H9 (cell line): Measurements from ENCODE around the gene TBC1D22A. TPM values are rescaled to one million over a fixed set of nuclear protein-coding genes. Genes with fewer than 3 reads are reported as not detected.

Experiments
- DNase-seq: peaks from one replicate; pipeline ENCODE4 v3.0.0-alpha.2; 2017
- H2AFZ ChIP-seq: one replicate; pipeline ENCODE4 v1.6.1; 2013; ENCODE audit warnings: mild to moderate bottlenecking, low read length, control low read depth, moderate library complexity
- H2AK5ac ChIP-seq: 2 replicates; pipeline ENCODE4 v1.6.1; 2013; ENCODE audit warnings: low read length, control low read depth, mixed read lengths; ENCODE audit not compliant: insufficient read length
- H2BK120ac ChIP-seq: one replicate; pipeline ENCODE4 v1.6.1; 2013; ENCODE audit warnings: low read depth, mild to moderate bottlenecking, low read length, control low read depth, inconsistent platforms; ENCODE audit not compliant: poor library complexity, severe bottlenecking
- H2BK12ac ChIP-seq: 2 replicates; pipeline ENCODE4 v1.6.1; 2013; ENCODE audit warnings: low read length, control low read depth, mixed read lengths, low read depth; ENCODE audit not compliant: insufficient read length
- H2BK15ac ChIP-seq: 2 replicates; pipeline ENCODE4 v1.6.1; 2013; ENCODE audit warnings: low read depth, low read length, control low read depth
- H2BK20ac ChIP-seq: one replicate; pipeline ENCODE4 v1.6.1; 2013; ENCODE audit warnings: low read depth, mild to moderate bottlenecking, low read length, control low read depth, inconsistent platforms; ENCODE audit not compliant: poor library complexity, severe bottlenecking
- H2BK5ac ChIP-seq: 2 replicates; pipeline ENCODE4 v1.6.1; 2013; ENCODE audit warnings: low read length, control low read depth, mixed read lengths; ENCODE audit not compliant: insufficient read length
- H3K14ac ChIP-seq: 2 replicates; pipeline ENCODE4 v1.6.1; 2013; ENCODE audit warnings: low read length, control low read depth; ENCODE audit not compliant: insufficient read depth
- H3K18ac ChIP-seq: 2 replicates; pipeline ENCODE4 v1.6.1; 2013; ENCODE audit warnings: low read depth, mild to moderate bottlenecking, mixed read lengths, low read length, control low read depth; ENCODE audit not compliant: insufficient read length
- H3K23ac ChIP-seq: 2 replicates; pipeline ENCODE4 v1.6.1; 2013; ENCODE audit warnings: low read length, control low read depth, mixed read lengths, low read depth; ENCODE audit not compliant: insufficient read length
- H3K23me2 ChIP-seq: 2 replicates; pipeline ENCODE4 v1.6.1; 2013; ENCODE audit warnings: low read depth, mild to moderate bottlenecking, mixed read lengths, low read length, control low read depth; ENCODE audit not compliant: insufficient read length, poor library complexity, severe bottlenecking
- H3K27ac ChIP-seq: 2 replicates; pipeline ENCODE4 v1.5.1; 2013; ENCODE audit warnings: low read length, control low read depth, mixed read lengths, low read depth; ENCODE audit not compliant: insufficient read length
- H3K27me3 ChIP-seq: 2 replicates; pipeline ENCODE4 v1.6.1; 2013; ENCODE audit warnings: low read length, control low read depth, inconsistent platforms; ENCODE audit not compliant: insufficient read depth
- H3K4ac ChIP-seq: 2 replicates; pipeline ENCODE4 v1.6.1; 2013; ENCODE audit warnings: low read depth, mild to moderate bottlenecking, control low read depth, inconsistent platforms, low read length, moderate library complexity
- H3K4me1 ChIP-seq: 2 replicates; pipeline ENCODE4 v1.6.1; 2013; ENCODE audit warnings: low read length, control low read depth, inconsistent platforms; ENCODE audit not compliant: insufficient read depth
- H3K4me2 ChIP-seq: 2 replicates; pipeline ENCODE4 v1.6.1; 2013; ENCODE audit warnings: low read length, control low read depth, mixed read lengths; ENCODE audit not compliant: insufficient read length, insufficient read depth
- H3K56ac ChIP-seq: 2 replicates; pipeline ENCODE4 v1.6.1; 2013; ENCODE audit warnings: low read depth, mild to moderate bottlenecking, mixed read lengths, low read length, control low read depth; ENCODE audit not compliant: insufficient read length
- H3K79me1 ChIP-seq: 2 replicates; pipeline ENCODE4 v1.6.1; 2013; ENCODE audit warnings: low read depth, mild to moderate bottlenecking, moderate library complexity, low read length, control low read depth, inconsistent platforms; ENCODE audit not compliant: insufficient read depth, poor library complexity, severe bottlenecking
- H3K79me2 ChIP-seq: 2 replicates; pipeline ENCODE4 v1.6.1; 2013; ENCODE audit warnings: low read length, control low read depth, inconsistent platforms; ENCODE audit not compliant: insufficient read depth
- H3K9ac ChIP-seq: 2 replicates; pipeline ENCODE4 v1.6.1; 2013; ENCODE audit warnings: low read length, control low read depth, mixed read lengths; ENCODE audit not compliant: insufficient read length; ENCODE audit errors: extremely low read depth
- H3K9me3 ChIP-seq: one replicate; pipeline ENCODE4 v1.6.1; 2013; ENCODE audit warnings: low read depth, low read length, inconsistent platforms; ENCODE audit not compliant: control insufficient read depth
- H3T11ph ChIP-seq: one replicate; pipeline ENCODE4 v1.6.1; 2013; ENCODE audit warnings: mild to moderate bottlenecking, low read length, control low read depth, inconsistent platforms
- H4K20me1 ChIP-seq: one replicate; pipeline ENCODE4 v1.6.1; 2013; ENCODE audit not compliant: control insufficient read depth, insufficient read length, insufficient read depth
- H4K5ac ChIP-seq: 2 replicates; pipeline ENCODE4 v1.6.1; 2013; ENCODE audit warnings: low read depth, mild to moderate bottlenecking, mixed read lengths, low read length, control low read depth; ENCODE audit not compliant: insufficient read length
- H4K8ac ChIP-seq: replicated peaks from 2 replicates; pipeline ENCODE4 v1.6.1; 2013; ENCODE audit warnings: low read length, control low read depth, mixed read lengths, low read depth; ENCODE audit not compliant: insufficient read length
- H4K91ac ChIP-seq: 2 replicates; pipeline ENCODE4 v1.6.1; 2013; ENCODE audit warnings: low read depth, mild to moderate bottlenecking, moderate library complexity, mixed read lengths, low read length, control low read depth; ENCODE audit not compliant: insufficient read length
- H3K27ac Mint-ChIP-seq, 3 experiments: 2 replicates in 2 of 3; 3 replicates in 1 of 3; pipeline ENCODE4 v1.8.0; 2020 to 2021; ENCODE audit warnings: mixed read lengths in 3 of 3, mild to moderate bottlenecking in 1 of 3, moderate library complexity in 1 of 3
- H3K27me3 Mint-ChIP-seq: 2 replicates; pipeline ENCODE4 v1.8.0; 2021; ENCODE audit warnings: low read depth, mild to moderate bottlenecking, moderate library complexity, mixed read lengths
- H3K36me3 Mint-ChIP-seq, 3 experiments: 2 replicates in 2 of 3; 3 replicates in 1 of 3; pipeline ENCODE4 v1.8.0; 2020 to 2021; ENCODE audit warnings: low read depth in 3 of 3, mixed read lengths in 3 of 3; ENCODE audit not compliant: insufficient read depth in 1 of 3
- H3K4me1 Mint-ChIP-seq, 2 experiments: 2 replicates each; pipeline ENCODE4 v1.8.0; 2020; ENCODE audit warnings: mixed read lengths in 2 of 2
- H3K4me3 Mint-ChIP-seq, 2 experiments: 2 replicates in 1 of 2; 3 replicates in 1 of 2; pipeline ENCODE4 v1.8.0; 2020 to 2021; ENCODE audit warnings: mild to moderate bottlenecking in 2 of 2, mixed read lengths in 2 of 2, moderate library complexity in 1 of 2
- H3K9me3 Mint-ChIP-seq, 2 experiments: 2 replicates in 1 of 2; 3 replicates in 1 of 2; pipeline ENCODE4 v1.8.0; 2020; ENCODE audit warnings: mild to moderate bottlenecking in 2 of 2, mixed read lengths in 2 of 2, moderate library complexity in 1 of 2
- CTCF ChIP-seq: fragments of 200-600 bp; sonication (generic); conservative IDR thresholded peaks from 3 replicates; pipeline ENCODE4 v1.8.0; 2021; ENCODE audit warnings: antibody characterized with exemption, mild to moderate bottlenecking
- WGBS: extraction: QIAGEN DNeasy Blood & Tissue Kit; methylation state at CpG from one replicate; pipeline ENCODE4 v1.1.7; 2013; ENCODE audit warnings: missing lambda C conversion rate, low lambda C conversion rate, mixed read lengths; ENCODE audit not compliant: insufficient read length; ENCODE audit errors: extremely low coverage; 5-methylcytosine and 5-hydroxymethylcytosine counted together
- total RNA-seq: library from RNA; stranded (reverse); gene quantifications from 2 replicates; pipeline ENCODE4 v1.2.1, GENCODE V29; 2021

Gene TBC1D22A
- total RNA-seq, 1 experiment from 2014 or later: 20.8 TPM

GRCh38 chr22:47054231-47055072, 292.0 kb downstream of the TBC1D22A start:
- no peak overlapping the region for H3K4ac ChIP-seq
- no CpG with 5 or more reads among the region's 28 CpGs for WGBS
- no peak overlapping the region for H3T11ph ChIP-seq
- no peak for TF ChIP-seq CTCF
- H3K79me2 ChIP-seq: no peaks in the 10 kb centered on the region
- no peaks in the 10 kb centered on the region; the same call in 1 of the 2 replicates for H3K27me3 Mint-ChIP-seq
- H3K9me3 ChIP-seq: no peaks in the 10 kb centered on the region
- H2BK5ac ChIP-seq: no peak overlapping the region
- no peaks in the 10 kb centered on the region for H3K79me1 ChIP-seq
- H3K9me3 Mint-ChIP-seq: no peaks in the 10 kb centered on the region
- H3K4me2 ChIP-seq: no peak overlapping the region
- no peak overlapping the region for H2BK20ac ChIP-seq
- no peak for DNase-seq
- no peak overlapping the region for H2BK12ac ChIP-seq
- no peak overlapping the region for H2BK120ac ChIP-seq
- H3K4me3 Mint-ChIP-seq: no peak overlapping the region
- H3K9ac ChIP-seq: no peak overlapping the region
- peaks cover 0 to 6% (median 2%) of the 10 kb centered on the region in 3 experiments; a peak in 2 of 7 replicates for H3K36me3 Mint-ChIP-seq
- H2BK15ac ChIP-seq: no peak overlapping the region
- H3K23ac ChIP-seq: no peak overlapping the region
- H3K14ac ChIP-seq: no peak overlapping the region
- no peak overlapping the region for H4K8ac ChIP-seq
- H3K23me2 ChIP-seq: no peaks in the 10 kb centered on the region
- H3K27me3 ChIP-seq: no peaks in the 10 kb centered on the region
- H3K27ac ChIP-seq: no peak overlapping the region
- H2AK5ac ChIP-seq: no peak overlapping the region
- no peak overlapping the region for H3K56ac ChIP-seq
- H4K5ac ChIP-seq: no peak overlapping the region
- H3K4me1 ChIP-seq: no peaks in the 10 kb centered on the region
- H3K4me1 Mint-ChIP-seq: peaks cover 5 to 26% of the 10 kb centered on the region in 2 experiments
- H2AFZ ChIP-seq: no peak overlapping the region
- no peak overlapping the region for H4K91ac ChIP-seq
- H3K18ac ChIP-seq: no peak overlapping the region
- peak overlapping the region; percentile 60 to 90 (median 83); a peak in 6 of 7 replicates for H3K27ac Mint-ChIP-seq
- no peaks in the 10 kb centered on the region for H4K20me1 ChIP-seq
